NCI-H2081 (cell line): ENCODE results near the gene ARX.
A peak's percentile ranks its signal among the peaks of the same experiment; 100 is the strongest.

Experiments
- DNase-seq, 2 experiments: peaks; one replicate each; lab custom pipeline; 2025; lab: John Stamatoyannopoulos, UW

The ARX gene

DNA sequence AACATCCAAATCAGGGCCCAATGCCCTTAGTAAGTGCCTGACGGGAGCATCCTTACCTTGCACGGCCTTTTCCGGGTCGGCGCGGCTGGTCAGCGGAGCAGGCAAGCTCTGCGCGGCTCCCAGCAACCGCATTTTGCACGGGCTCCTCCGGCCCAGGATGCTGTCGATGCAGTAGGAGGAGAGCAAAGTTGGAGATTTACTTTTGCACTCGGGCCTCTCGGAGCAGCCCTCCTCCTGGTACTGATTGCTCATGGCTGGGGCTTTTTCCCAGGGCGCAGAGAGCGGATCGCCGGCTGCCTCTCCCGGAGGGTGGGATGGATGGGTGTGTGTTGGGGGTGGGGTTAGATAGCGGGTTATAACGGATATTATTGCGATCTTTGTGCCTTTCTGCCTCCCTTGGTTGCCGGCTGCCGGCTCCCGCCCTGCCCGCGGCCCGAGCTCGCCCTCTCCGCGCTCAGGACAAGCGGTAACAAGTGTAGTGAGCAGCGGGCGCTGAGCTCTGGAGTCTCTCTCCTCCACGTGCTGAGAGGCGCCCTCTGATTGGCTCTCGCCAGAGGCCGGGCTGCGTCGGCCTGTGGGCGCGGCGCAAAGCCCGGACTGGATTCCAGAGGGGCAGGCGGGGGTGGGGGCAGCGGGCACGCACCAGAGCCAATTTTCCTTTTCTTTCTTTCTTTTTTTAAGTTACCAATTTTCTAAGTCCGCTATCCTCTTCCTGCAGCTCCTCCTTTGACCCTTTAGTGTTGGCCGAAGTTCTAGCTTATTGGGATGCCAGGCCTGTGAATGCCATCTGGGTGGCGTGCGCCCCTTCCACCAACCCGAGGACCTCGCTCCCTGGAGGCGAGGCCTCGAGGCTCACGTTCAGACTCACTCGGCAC, at the start of gene ARX:
ARX (minus strand) TSS at position 480 of the 875 bp plus-strand sequence; CDS start at position 252, 228 bp downstream.
- DNase-seq, result peak; percentile 75 to 89

DNA sequence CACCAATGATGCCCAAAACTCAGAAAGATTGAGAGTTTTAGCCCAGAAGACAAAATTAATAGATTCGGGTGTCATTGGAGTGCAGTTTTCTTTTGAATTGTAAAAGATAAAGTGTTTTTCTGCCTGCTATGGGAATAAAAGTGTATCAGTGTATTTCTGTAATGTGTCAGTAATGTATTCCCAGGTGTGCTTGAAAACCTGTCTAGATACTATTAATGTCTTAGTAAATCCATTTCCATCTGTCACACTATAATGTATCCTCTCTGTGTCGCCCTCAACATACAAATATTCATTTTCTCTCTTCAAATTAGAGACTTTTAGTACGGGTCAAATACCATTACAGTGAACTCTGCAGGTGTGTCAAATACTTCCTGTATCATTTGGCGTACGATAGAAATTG, 43.5 kb upstream of the ARX start:
- DNase-seq, result no peak

DNA sequence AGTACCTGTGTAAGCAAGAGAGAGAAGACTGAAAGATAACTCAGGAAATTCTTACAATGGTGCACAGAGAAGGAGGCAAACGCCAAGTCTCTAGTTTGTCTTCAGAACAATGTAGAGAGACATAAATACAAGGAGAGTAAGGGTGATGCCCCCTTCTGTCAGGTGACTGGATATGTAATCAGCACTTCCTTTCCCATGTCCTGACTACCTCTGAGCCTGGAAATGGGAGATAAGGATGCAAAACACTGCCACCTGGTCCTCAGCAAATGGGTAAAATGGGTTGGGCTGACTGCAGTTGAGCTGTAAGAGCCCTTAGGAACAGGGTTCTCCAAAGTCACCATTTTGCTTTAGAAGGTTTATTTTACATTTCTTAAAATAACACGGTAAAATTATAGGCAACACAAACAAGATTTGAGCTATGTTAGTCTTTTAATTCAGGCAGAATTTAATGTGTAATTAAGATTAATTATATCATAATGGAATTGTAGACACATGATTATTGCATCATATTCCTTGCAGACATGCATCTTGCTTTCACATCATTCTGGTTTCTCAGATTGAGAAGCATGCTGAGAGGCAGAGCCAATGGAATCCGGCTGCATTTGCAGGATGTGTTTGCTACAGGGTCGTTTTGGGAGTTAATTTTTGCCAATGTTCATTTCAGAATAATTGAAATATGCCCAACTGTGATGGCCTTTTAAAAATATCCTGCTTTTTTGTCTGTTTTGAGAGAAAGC, 37.2 kb upstream of the ARX start:
- no peak for DNase-seq

DNA sequence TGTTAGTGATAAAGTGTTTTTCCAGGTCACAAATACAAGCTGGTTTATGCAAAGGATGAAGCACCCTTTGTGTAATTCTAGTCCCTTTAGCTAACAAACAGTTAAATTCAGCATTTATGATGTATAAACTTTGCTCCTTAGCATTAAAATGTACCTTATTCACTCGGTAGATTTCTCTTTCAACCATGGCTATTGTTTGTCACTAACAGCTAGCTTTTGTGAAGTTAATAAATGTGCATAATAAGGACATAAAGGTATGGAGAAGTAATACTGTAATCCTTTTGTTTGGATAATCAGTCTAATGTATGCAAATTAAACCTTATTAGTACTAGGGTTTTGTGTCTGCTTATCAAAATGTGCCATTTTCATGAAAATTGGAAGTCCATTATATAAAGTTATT, 34.2 kb upstream of the ARX start:
- no peak for DNase-seq

DNA sequence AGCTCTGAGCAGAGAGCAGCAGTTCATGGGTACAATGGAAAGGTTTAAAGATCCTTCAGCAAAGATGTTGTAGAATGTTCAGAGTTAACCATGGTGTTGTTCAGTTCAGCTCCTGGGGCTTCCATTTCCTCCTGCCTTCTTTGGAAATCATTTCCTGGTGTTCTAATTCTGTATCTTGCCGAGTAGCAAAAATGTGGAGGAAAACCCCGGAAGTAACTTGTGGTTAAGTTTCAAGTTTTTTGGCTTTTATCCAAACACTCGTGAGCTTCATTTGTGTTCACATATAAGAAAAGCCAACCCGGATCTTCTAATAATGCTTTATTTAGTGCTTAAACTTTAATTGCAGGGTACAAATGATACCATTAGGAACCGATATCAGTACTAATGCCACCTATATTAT, 33.6 kb upstream of the ARX start:
- no peak for DNase-seq

DNA sequence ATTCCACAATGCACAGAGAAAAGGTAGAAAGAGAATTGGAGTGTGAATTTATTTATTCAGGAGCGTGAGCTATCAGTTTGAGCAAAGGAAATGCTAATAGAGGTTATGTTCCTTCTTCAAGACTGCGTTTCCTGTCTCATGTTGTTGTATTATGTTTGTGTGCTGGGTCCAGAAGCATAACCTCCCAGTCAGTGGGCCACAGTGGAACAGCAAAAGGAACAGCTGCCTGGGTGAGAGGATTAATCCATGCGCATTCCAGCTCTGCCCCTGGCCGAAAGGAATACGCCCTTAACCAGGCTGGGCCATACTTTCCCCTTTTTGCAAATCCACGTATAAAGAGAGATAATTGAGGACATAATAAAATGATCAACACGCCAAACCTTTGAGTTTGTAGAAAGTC, 32.4 kb upstream of the ARX start:
- DNase-seq, result no peak

DNA sequence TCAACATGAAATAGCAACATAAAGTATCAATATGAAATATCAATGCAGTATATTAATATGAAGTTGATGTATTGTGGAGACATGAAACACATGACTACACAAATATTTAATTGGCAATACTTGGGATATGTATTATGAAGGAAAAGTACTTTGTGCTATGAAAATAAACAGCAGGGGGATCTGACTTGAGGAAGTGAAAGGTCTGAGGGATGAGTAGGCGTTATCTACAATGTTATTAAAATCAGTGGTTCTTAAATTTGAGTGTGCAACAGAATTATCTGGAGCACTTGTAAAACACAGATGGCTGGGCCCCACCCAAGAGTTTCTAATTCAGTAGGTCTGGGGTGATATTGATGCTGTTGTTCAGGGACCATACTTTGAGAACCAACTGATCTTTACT, 27.4 kb upstream of the ARX start:
- DNase-seq, result no peak

DNA sequence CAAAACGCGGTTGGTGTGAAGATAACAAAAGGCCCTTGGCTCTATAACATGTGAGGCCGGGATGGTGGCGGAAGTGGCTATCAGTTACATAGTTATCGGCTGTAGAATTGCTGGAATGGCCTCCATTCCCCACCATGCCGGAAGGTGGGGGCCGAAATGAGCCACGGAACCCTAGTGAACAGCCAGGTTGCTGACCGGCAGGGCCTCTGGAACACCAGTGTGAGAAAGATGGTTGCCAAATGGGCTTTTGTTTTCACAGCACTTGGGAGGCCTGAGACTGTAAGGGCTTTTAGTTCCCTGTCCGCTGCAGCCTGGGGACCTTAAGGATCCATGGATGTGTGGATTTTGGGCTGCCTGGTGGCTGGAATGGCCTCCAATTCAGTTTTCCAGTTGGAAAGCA, 23.3 kb upstream of the ARX start:
- DNase-seq, result no peak

DNA sequence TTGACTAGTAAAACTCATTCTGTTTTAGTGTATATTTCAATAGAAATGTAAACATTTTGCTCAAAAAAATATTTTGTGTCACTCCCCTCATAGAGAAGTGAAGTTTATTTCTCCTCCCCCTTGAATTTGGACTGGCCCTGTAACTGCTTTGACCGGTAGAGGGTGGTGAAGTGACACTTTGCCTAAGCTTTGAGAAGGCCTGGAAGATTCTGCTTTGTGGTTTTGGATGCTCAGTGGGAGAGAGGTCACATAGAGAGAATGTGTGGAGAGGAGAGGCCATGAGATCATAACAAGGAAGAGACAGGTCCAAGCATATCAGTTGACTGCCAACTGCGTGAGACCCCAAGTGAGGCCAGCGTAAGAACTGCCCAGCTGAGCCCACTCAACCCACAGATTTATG, 19.1 kb upstream of the ARX start:
- no peak for DNase-seq

DNA sequence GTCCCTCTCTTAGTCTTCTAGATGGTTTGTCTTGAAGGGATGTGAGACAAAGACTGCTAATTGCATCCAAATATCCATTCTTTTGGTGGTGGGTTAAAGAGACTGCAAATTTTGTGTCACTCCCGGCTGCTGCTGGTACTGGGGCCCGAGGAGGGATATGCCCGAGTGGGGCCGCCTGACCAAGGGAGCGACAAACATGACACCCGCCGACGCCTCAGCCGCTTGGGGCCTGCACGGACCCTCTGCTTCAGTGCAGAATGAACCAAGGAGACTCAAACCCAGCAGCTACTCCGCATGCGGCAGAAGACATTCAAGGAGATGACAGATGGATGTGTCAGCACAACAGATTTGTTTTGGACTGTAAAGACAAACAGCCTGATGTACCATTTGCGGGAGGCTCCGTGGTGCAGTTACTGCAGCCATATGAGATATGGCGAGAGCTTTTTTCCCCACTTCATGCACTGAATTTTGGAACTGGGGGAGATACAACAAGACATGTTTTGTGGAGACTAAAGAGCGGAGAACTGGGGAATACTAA, 13.6 kb upstream of the ARX start:
- DNase-seq, result no peak

DNA sequence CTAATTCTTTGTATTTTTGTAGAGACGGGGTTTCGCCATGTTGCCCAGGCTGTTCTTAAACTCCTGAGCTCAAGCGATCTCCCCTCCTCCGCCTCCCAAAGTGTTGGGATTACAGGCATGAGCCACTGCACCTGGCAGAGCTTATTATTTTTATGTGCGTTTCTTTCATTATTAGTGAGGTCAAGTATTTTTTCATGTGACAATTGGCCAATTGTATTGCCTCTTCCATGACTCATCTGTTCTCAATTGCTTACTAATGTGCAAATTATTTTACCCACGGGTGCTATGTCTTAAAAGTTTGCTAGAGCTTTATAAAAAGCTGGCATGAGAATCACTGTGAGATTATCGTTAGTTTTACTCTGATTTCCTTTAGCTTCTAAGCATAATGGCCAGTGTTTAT, 13.0 kb upstream of the ARX start:
- no peak for DNase-seq

DNA sequence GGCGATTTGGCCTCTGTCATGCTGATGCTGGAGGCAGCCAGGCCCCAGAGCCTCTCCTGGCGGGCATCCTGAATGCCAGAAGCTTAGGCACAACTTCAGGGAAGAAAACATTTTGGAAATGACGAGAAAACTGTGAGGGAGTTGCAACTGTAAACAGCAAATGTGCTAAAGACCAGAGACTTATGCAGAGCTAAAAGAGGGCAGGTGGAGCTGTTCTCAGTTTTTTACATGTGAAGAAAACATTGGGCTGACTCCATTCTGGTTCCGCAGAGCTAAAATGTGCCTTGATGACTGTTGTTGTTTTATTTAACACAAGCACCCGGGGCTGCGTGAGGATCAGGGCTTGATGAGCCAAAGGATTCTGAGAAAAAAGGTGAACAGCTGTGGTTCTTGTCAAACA, 10.8 kb upstream of the ARX start:
- DNase-seq, result peak in 1 of 2 experiments; percentile 29

DNA sequence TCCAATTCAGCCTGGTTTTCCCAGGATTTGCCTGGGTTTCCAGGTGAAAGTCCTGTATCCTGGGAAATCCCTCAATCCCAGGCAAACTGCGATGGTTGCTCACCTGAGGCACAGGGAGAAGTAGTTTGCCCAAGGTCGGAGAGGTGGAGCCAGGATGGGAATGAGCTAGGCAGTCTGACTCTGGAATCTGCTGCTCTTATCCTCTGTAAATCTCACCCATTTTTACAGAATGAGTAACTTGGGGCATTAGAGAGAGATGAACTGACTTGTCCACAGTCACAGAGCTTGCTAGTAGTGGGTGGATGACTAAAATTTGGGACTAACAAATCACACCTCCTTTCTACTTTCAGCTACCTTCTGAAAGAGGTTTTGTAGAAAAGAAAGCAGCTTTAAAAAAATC, 9.8 kb upstream of the ARX start:
- DNase-seq, result no peak

DNA sequence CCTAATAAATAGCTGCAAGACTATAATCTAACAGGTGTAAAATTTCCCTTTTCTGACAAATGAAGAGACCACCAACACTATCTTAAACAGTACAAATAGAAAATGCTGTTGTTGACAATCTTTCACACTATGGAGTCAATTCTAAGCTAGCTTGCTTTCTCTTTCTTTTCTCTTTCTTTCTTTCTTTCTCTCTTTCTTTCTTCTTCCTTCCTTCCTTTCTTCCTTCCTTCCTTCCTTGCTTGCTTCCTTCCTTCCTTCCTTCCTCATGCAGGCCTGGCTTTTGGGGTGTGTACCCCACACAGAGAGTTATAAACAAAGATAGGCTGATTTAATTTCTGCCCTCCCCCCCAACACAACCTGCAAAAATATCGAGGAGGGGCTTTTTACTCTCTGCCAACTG, 8.1 kb upstream of the ARX start:
- no peak for DNase-seq

DNA sequence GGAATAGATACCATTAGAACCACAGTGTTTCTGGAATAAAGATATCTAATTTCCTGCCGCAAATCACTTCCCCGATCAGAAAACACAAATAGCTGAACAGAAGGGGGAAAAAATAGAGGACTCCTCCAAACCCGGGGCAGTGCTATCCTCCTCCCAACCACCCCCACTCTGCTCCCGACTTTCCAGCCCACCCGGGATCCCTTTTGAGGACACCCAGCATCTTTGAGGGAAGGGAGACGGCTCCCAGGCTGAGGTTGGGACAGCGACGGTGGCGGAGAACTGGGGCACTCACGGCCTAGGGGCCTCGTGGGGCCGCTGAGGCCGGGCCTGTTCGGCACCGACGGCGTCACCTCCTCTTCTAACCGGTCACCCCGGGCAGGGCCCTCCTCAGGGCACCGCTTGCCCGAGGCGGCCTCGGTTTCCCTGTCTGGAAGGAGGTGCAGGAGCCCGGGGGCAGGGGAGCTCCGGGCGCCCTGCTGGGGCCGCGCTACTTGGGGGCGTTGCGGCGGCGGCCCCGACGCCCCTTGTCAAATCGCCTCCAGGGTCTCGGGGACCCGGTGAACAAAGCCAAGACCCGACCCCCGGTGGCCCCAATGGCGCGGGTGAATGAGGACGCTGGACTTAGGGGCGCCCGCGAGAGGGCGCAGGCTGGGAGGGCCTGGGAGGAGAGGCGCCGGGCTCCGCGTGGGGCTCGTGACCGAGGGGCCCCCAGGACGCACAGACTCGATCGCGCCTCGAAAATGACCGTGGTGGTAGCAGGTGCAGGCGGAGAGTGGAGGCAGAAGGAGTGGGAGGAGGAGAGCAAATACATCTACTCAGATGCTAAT, 6.9 kb upstream of the ARX start:
- no peak for DNase-seq

DNA sequence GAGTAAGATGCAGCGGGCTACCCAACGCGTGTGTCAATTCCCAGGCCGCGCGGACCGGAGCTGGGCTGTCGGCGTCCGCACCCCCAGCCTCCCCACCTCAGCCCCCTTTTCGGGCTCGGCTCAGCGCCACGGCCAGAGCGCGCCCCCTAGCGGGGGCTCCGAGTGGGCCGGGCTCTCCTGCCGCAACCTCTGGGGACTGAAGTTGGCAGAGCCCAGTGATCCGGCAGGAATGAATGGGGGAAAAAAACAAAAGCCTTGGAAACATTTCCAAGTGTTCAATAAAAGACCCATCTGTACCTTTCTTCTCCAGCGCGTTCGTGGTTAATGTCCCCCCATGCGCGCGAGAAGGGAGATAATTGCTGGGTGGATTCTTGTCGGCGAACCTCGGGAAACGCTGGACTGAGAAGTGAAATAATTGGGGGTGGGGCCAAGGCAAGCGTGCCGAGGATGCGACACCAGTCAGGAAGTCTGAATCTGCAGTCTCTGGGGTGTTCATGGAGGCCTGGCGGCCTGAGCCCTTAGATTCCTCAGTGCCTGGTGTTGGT, 5.2 kb upstream of the ARX start:
- peak; percentile 31 to 58 for DNase-seq

DNA sequence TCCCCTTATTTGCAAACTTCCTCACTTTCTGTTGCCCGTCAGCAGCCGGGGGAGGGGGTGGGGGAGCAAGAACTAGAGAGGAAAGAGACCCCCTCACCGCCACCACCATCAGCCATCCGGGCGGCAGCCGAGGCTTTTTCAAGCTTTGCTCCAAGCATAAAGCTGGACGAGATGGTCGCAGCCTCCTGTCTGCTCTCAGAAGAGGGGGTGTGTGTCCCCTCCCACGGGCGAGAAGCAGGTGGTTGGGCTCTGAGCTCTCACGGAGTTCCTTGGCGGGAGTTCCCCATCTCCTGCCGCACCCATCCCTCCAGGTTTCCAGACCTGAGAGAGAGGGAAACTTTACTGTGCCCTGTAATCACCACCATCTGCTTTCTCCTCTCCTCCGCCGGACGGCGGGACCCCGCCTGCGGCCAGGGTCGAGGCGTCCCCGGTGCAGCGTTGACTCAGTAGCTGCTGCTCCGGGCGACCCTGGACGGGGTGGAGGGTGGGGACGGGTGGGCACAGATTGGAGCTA, 4.7 kb upstream of the ARX start:
- peak in 1 of 2 experiments; percentile 39 for DNase-seq

DNA sequence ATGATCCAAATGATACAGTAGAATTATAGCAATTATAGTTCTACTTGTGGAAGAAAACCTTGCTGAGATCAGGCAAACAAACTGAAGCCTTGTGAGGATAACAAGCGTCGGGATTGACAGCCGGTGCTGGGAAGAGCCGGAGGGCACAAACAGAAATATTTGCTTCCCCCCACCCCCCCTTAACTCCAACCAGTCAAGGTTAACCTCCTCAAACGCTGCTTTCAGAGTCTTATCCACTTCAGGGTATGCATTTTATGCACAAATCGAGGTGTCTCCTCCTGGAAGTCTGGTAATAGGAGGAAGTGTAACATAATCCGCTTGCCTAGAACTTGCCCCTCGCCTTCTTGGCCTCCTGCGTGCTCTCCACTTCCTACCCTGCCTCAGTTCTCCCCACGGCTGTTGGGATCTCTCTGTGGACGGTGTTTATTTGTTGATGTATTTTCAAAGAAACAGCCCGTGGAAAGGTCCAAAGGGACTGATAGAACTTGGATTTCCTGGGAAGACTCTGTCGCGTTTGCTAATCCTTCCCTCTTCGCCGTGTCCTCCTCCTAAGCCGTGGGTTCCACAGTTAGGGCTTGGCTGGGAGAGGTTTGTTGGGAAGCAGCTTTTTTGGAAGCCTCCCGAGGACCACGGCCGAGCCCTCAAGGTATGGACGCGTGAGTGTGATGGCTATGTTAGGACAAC, 4.1 kb upstream of the ARX start:
- peak in 1 of 2 experiments; percentile 47 for DNase-seq

DNA sequence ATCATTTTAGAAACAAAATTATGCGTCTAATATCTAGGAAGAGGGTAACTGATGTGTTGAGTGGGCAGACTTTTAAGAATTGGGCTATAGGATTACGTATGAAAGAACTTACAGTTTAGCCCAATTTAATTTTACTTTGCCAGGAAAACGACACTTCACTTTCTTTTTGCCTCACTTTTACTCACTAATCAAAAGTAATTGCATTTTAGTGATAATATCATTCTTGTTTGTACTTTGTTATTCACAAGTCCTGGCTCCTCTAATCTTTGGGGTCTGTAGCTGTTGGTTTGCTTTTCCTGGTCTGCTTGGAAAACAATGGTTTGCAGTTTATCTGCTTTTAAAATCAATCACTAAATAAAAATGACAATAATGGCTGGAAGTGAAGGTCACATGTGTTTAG, 2.9 kb upstream of the ARX start:
- DNase-seq, result no peak

DNA sequence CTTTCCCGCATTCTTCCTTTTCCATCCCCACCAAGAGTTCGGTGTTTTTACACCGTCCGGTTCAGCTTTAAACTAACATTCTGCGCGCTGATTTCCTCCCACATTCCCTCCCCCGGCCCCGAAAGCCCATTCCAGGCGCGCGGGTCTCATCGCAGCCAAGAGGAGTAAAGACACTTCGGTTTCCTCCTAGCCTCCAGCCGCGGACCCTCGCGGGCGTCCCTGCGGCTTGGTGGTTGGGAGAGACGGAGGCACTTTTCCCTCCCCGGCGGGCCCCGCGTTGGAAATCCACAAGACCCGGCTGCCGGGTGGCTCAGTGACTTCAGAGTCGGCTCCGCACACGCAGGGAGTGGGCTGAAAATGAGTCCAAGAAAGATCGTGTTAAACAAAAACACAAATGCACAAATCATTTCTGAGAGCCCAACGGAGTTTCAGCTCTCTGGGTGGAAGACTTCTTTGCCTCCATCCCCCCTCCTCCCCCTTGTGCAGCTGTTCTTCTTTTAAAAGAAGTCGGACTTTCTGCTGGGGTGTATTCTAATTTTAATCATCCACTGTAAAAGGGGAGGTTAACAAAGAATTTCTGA, 2.0 kb upstream of the ARX start:
- DNase-seq, result peak; percentile 34 to 65
